ENCODE measurements around the gene CREB3. TPM values are rescaled to one million over a fixed set of nuclear protein-coding genes. Genes with fewer than 3 reads are reported as not detected.
A peak's percentile ranks its signal among the peaks of the same experiment; 100 is the strongest.

The CREB3 gene
- total and polyA plus RNA-seq, 2 of the 4 experiments (the other 2 are of a cell fraction), result 60.7 to 106 TPM

DNA sequence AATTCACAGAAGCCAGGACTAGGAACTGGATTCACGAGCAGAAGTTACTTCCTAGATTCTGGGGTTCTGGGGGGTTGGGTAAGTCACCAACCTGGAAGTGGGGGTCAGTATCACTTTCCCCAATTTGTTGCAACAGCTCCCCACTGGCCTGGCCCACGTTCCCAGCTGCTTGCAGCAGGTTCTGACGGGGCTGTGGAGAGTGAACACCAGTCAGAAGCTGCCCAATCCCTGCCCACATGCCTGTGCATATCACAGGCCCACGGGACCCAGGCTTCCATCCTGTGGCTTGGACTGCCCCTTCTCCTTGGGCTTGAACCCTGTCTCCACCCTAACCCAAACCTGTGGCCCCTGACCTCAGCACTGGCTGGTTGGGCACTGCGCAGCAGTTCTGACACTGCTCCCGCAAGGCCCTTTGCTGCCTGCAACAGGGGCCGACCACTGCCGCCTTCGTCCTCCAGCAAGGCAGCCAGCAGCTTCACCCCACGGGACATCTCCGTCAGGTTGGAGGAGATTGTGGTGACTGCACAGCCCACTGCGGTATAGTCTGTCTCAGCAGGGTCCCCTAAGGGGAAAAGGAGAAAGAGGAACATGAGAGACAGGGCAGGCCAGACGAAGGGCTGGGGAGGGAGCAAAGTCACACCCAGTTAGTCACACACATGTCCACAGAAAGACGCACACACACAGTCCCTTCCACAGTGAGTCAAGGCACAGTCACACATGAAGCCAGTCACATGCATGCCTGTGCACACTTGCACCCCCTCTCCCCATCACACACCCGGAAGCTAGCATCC lies 13.6 kb upstream of the CREB3 start:
- Histone ChIP-seq H3K9me1 (ENCODE audit: insufficient read depth, low read length) (0 out of 2 replicates have a peak, but pooled peaks cover 2% of the 10 kb centered on the region), H4K5ac (ENCODE audit: low read depth, low read length) (no peak overlapping the region), H3K9ac (ENCODE audit: low read depth, low read length) (no peak overlapping the region), H3K27ac (ENCODE audit: insufficient read depth, low read length) (no peak overlapping the region), H3K4me2 (ENCODE audit: low read depth, low read length) (no peak overlapping the region), H4K91ac (ENCODE audit: insufficient read depth, low read depth, low read length) (no peak overlapping the region), H2BK5ac (ENCODE audit: low read depth, low read length, poor library complexity, severe bottlenecking) (no peak overlapping the region), H3K27me3 (ENCODE audit: control insufficient read depth, insufficient read depth, low read length) (no peaks in the 10 kb centered on the region), H3K36me3 (ENCODE audit: control insufficient read depth, insufficient read depth, low read length) (peaks cover 88% of the 10 kb centered on the region), H3K4ac (ENCODE audit: low read depth, low read length) (no peak overlapping the region), H2BK20ac (ENCODE audit: low read depth, low read length) (no peak overlapping the region), H3K4me3 (ENCODE audit: insufficient read depth, low read depth, low read length) (no peak overlapping the region), H4K20me1 (ENCODE audit: insufficient read depth, low read length) (peaks cover 37% of the 10 kb centered on the region), H3K14ac (replicated peaks; ENCODE audit: low read depth, low read length) (no peak overlapping the region), H3K23ac (ENCODE audit: low read depth, low read length) (no peak overlapping the region; the same call in 1 of the 2 replicates), H2AK9ac (replicated peaks; ENCODE audit: low read depth, low read length, poor library complexity) (no peak overlapping the region), H2AFZ (replicated peaks; ENCODE audit: low read length, poor library complexity) (no peak overlapping the region), H3K18ac (ENCODE audit: low read depth, low read length) (no peak overlapping the region), H2BK15ac (ENCODE audit: low read depth, low read length) (no peak overlapping the region), H3K4me1 (ENCODE audit: control insufficient read depth, insufficient read depth, low read length) (no peaks in the 10 kb centered on the region), H2BK120ac (ENCODE audit: low read depth, low read length) (no peak overlapping the region), H2AK5ac (ENCODE audit: low read depth, low read length) (no peak overlapping the region), H3K9me3 (ENCODE audit: control insufficient read depth, insufficient read depth, low read length) (no peaks in the 10 kb centered on the region), H3K56ac (ENCODE audit: extremely low read depth, insufficient read depth, low read length) (no peak overlapping the region), H3K79me1 (ENCODE audit: low read depth in 1 of 2, low read length in 2 of 2) (peaks cover 55 to 84% of the 10 kb centered on the region in 2 experiments), H4K8ac (ENCODE audit: low read depth in 2 of 2, low read length in 2 of 2) (0 out of 4 replicates have a peak overlapping the region, but pooled peaks of 1 of the 2 experiments have one; percentile 12)
- ChIA-PET CTCF (no interaction called here), POLR2A (ENCODE audit: unreplicated experiment) (no interaction called here)
- no TSS peak for BruUV-seq (replicated peaks)
- dilution Hi-C loops (cut with HindIII; ENCODE audit: low sequenced_read_pairs, unreplicated experiment) (no loop called here), in situ Hi-C loops (cut with MboI; ENCODE audit: low sequenced_read_pairs) (no loop called here), intact Hi-C loops (cut with micrococcal nuclease) (no loop called here)
- WGBS, 2 experiments (ENCODE audit: extremely low coverage in 2 of 2, insufficient read length in 1 of 2), result 97% methylated on average over 5 of the region's 15 CpGs; no CpG with 5 or more reads in 1 of the 2 experiments
- ATAC-seq (ENCODE audit: low read depth) (no peak), DNase-seq (no peak)
- TF ChIP-seq MAZ (IDR thresholded peaks at IDR 0.05; ENCODE audit: borderline replicate concordance, low read depth, low read length), result no peak
- TF ChIP-seq CHD1 (IDR thresholded peaks at IDR 0.05; ENCODE audit: low read depth, low read length), result no peak
- no peak for TF ChIP-seq SMC3 (IDR thresholded peaks at IDR 0.05; ENCODE audit: low read depth, low read length)
- TF ChIP-seq, protein P1, sequence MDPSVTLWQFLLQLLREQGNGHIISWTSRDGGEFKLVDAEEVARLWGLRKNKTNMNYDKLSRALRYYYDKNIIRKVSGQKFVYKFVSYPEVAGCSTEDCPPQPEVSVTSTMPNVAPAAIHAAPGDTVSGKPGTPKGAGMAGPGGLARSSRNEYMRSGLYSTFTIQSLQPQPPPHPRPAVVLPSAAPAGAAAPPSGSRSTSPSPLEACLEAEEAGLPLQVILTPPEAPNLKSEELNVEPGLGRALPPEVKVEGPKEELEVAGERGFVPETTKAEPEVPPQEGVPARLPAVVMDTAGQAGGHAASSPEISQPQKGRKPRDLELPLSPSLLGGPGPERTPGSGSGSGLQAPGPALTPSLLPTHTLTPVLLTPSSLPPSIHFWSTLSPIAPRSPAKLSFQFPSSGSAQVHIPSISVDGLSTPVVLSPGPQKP (IDR thresholded peaks at IDR 0.05; ENCODE audit: borderline replicate concordance, low read depth, low read length), result no peak
- TF ChIP-seq, protein P2, sequence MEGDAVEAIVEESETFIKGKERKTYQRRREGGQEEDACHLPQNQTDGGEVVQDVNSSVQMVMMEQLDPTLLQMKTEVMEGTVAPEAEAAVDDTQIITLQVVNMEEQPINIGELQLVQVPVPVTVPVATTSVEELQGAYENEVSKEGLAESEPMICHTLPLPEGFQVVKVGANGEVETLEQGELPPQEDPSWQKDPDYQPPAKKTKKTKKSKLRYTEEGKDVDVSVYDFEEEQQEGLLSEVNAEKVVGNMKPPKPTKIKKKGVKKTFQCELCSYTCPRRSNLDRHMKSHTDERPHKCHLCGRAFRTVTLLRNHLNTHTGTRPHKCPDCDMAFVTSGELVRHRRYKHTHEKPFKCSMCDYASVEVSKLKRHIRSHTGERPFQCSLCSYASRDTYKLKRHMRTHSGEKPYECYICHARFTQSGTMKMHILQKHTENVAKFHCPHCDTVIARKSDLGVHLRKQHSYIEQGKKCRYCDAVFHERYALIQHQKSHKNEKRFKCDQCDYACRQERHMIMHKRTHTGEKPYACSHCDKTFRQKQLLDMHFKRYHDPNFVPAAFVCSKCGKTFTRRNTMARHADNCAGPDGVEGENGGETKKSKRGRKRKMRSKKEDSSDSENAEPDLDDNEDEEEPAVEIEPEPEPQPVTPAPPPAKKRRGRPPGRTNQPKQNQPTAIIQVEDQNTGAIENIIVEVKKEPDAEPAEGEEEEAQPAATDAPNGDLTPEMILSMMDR (conservative IDR thresholded peaks at IDR 0.05; ENCODE audit: low read depth, low read length), result no peak
- no peak for TF ChIP-seq POLR2A (IDR thresholded peaks at IDR 0.05; ENCODE audit: low read depth, low read length)
- TF ChIP-seq, protein P3, sequence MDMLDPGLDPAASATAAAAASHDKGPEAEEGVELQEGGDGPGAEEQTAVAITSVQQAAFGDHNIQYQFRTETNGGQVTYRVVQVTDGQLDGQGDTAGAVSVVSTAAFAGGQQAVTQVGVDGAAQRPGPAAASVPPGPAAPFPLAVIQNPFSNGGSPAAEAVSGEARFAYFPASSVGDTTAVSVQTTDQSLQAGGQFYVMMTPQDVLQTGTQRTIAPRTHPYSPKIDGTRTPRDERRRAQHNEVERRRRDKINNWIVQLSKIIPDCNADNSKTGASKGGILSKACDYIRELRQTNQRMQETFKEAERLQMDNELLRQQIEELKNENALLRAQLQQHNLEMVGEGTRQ (IDR thresholded peaks at IDR 0.05; ENCODE audit: low read depth, low read length), result no peak
- TF ChIP-seq BHLHE40 (IDR thresholded peaks at IDR 0.05; ENCODE audit: low read depth, low read length), result no peak
- no peak for TF ChIP-seq FOS (IDR thresholded peaks at IDR 0.05; ENCODE audit: low read depth, low read length)
- TF ChIP-seq CEBPB (IDR thresholded peaks at IDR 0.05; ENCODE audit: low read depth, low read length), result no peak
- no peak for TF ChIP-seq MXI1 (IDR thresholded peaks at IDR 0.05; ENCODE audit: borderline replicate concordance, low read depth, low read length)
- no peak for TF ChIP-seq RFX5 (IDR thresholded peaks at IDR 0.05; ENCODE audit: low read depth, low read length)
- TF ChIP-seq NFE2L2 (IDR thresholded peaks at IDR 0.05; ENCODE audit: low read depth, low read length), result no peak
- TF ChIP-seq RAD21 (IDR thresholded peaks at IDR 0.05; ENCODE audit: low read length), result no peak
- TF ChIP-seq MAFK (IDR thresholded peaks at IDR 0.05; ENCODE audit: low read depth, low read length), result no peak

All from IMR-90 (cell line).